Lung (tissue), 12 donors: ENCODE data around the gene GRIN2A. TPM values are rescaled to one million over a fixed set of nuclear protein-coding genes. Genes with fewer than 3 reads are reported as not detected.

Source experiments
- ATAC-seq: fragments of 200-7000 bp; cut with Tn5 transposase; one replicate; pipeline ENCODE4 v1.9.1; 2020; ENCODE audit warnings: moderate number of reproducible peaks; ENCODE audit not compliant: insufficient read depth, low FRiP score
- DNase-seq, 3 donors: peaks; one replicate each; pipeline ENCODE4 v3.0.0-alpha.2; 2013 to 2017
- H3K27ac ChIP-seq, 2 donors: one replicate each; pipeline ENCODE4 v1.5.1; 2013; ENCODE audit warnings: mild to moderate bottlenecking in 2 of 2, moderate library complexity in 2 of 2, control low read depth in 1 of 2, inconsistent platforms in 1 of 2, low read depth in 1 of 2, low read length in 1 of 2
- H3K27me3 ChIP-seq, 3 donors: one replicate each; pipeline ENCODE4 v1.5.1; 2013; ENCODE audit warnings: low read length in 2 of 3; ENCODE audit not compliant: control insufficient read depth in 3 of 3, insufficient read depth in 3 of 3
- H3K36me3 ChIP-seq, 4 donors: one replicate each; pipeline ENCODE4 v1.5.1; 2013; ENCODE audit warnings: low read length in 4 of 4, mild to moderate bottlenecking in 1 of 4, moderate library complexity in 1 of 4; ENCODE audit not compliant: control insufficient read depth in 4 of 4, insufficient read depth in 4 of 4
- H3K4me1 ChIP-seq, 5 donors: one replicate each; pipeline ENCODE4 v1.5.1; 2013; ENCODE audit warnings: low read length in 5 of 5, mild to moderate bottlenecking in 2 of 5, moderate library complexity in 1 of 5; ENCODE audit not compliant: control insufficient read depth in 5 of 5, insufficient read depth in 5 of 5
- H3K4me3 ChIP-seq: one replicate; pipeline ENCODE4 v1.5.1; 2013; ENCODE audit warnings: mild to moderate bottlenecking, control low read depth, moderate library complexity
- H3K9ac ChIP-seq, 2 donors: one replicate each; pipeline ENCODE4 v1.5.1; 2013; ENCODE audit warnings: low read length in 2 of 2, control low read depth in 1 of 2; ENCODE audit not compliant: insufficient read depth in 1 of 2
- H3K9me3 ChIP-seq, 4 donors: one replicate each; pipeline ENCODE4 v1.5.1; 2013; ENCODE audit warnings: low read length in 3 of 4, mild to moderate bottlenecking in 1 of 4, moderate library complexity in 1 of 4; ENCODE audit not compliant: control insufficient read depth in 4 of 4, insufficient read depth in 3 of 4
- CTCF ChIP-seq: IDR thresholded peaks from 2 replicates; pipeline ENCODE4 v1.5.1; 2012; ENCODE audit warnings: mild to moderate bottlenecking; ENCODE audit errors: control extremely low read depth, extremely low read depth
- WGBS, 2 donors: extraction: QIAGEN DNeasy Blood & Tissue Kit; methylation state at CpG; one replicate each; pipeline ENCODE4 v1.1.7; 2013; 5-methylcytosine and 5-hydroxymethylcytosine counted together
- polyA plus RNA-seq, 2 donors: library from polyadenylated mRNA; stranded (reverse); fragments of 200-250 nt; gene quantifications; one replicate each; pipeline ENCODE4 v1.2.1, GENCODE V29; 2013
- total RNA-seq, 2 donors: library from RNA; depleted of rRNA in 1 of 2; stranded (reverse); fragments of >200 nt in 1 of 2; gene quantifications; one replicate each; pipeline ENCODE4 v1.2.1, GENCODE V29; 2014 to 2021
- donor health status: control.
- donor health status: control.
- donor health status: Bipolar disorder and iron deficiency.
- donor health status: healthy.
- donor health status: DM: yes; HTN: yes; CAD: no.

The GRIN2A gene
- total and polyA plus RNA-seq, 4 donors, result 0.02 to 0.37 (median 0.10) TPM

GRCh38 chr16:10103700-10104099, 78.5 kb downstream of the GRIN2A start:
- DNase-seq (no peak), ATAC-seq (no peak)
- H3K4me3 ChIP-seq, result no peak overlapping the region
- H3K36me3 ChIP-seq, result no peaks in the 10 kb centered on the region
- no peak overlapping the region for H3K9ac ChIP-seq
- no peaks in the 10 kb centered on the region for H3K4me1 ChIP-seq
- H3K27me3 ChIP-seq, result no peaks in the 10 kb centered on the region
- H3K9me3 ChIP-seq, result peaks cover 0 to 3% (median 1%) of the 10 kb centered on the region in 4 donors
- TF ChIP-seq CTCF, result no peak
- 50 to 67% methylated on average over 1 of the region's 1 CpG for WGBS, 2 donors
- no peak overlapping the region for H3K27ac ChIP-seq

- Histone ChIP-seq H3K9me3 (peaks cover 0 to 3% (median under 1%) of the 10 kb centered on the region in 4 donors), H3K27ac (no peak overlapping the region), H3K9ac (no peak overlapping the region), H3K4me1 (no peaks in the 10 kb centered on the region), H3K36me3 (no peaks in the 10 kb centered on the region), H3K27me3 (no peaks in the 10 kb centered on the region), H3K4me3 (no peak overlapping the region)
- DNase-seq, result no peak
- no peak for ATAC-seq
- no peak for TF ChIP-seq CTCF
These were observed 79.1 kb downstream of the GRIN2A start for GRCh38 chr16:10103118-10103517.

GRCh38 chr16:10100829-10101228, 81.4 kb downstream of the GRIN2A start:
- TF ChIP-seq CTCF, result no peak
- H3K9ac ChIP-seq, result no peak overlapping the region
- H3K4me3 ChIP-seq, result no peak overlapping the region
- H3K27ac ChIP-seq, result no peak overlapping the region
- no peaks in the 10 kb centered on the region for H3K36me3 ChIP-seq
- no peaks in the 10 kb centered on the region for H3K27me3 ChIP-seq
- WGBS, 2 donors, result 66 to 70% methylated on average over 4 of the region's 4 CpGs
- no peaks in the 10 kb centered on the region for H3K4me1 ChIP-seq
- no peak for DNase-seq
- H3K9me3 ChIP-seq, result peaks cover 0 to 5% (median 0%) of the 10 kb centered on the region in 4 donors
- ATAC-seq, result no peak

GRCh38 chr16:10098991-10099390, 83.2 kb downstream of the GRIN2A start:
- no peak overlapping the region for H3K9ac ChIP-seq
- H3K9me3 ChIP-seq, result peaks cover 0 to 5% (median 0%) of the 10 kb centered on the region in 4 donors
- H3K36me3 ChIP-seq, result no peaks in the 10 kb centered on the region
- DNase-seq (no peak), ATAC-seq (no peak)
- no peak overlapping the region for H3K27ac ChIP-seq
- no peak overlapping the region for H3K4me3 ChIP-seq
- no peaks in the 10 kb centered on the region for H3K4me1 ChIP-seq
- no peaks in the 10 kb centered on the region for H3K27me3 ChIP-seq
- TF ChIP-seq CTCF, result no peak
